ENCODE measurements around the gene SAXO1. TPM values are rescaled to one million over a fixed set of nuclear protein-coding genes. Genes with fewer than 3 reads are reported as not detected.

SAXO1 gene
- total and polyA plus RNA-seq, 2 experiments from 2014 or later = 0.02 TPM; not detected in 1

- no peak overlapping the region for H3K4me2 ChIP-seq
- no peaks in the 10 kb centered on the region for H3K9me2 ChIP-seq (ENCODE audit: insufficient read depth)
- no peaks in the 10 kb centered on the region for H4K20me1 ChIP-seq (replicated peaks; ENCODE audit: insufficient read depth)
- no peaks in the 10 kb centered on the region for H3K79me2 ChIP-seq (replicated peaks; ENCODE audit: insufficient read depth)
- Mint-ChIP-seq H3K27ac (no peak overlapping the region), H3K36me3 (ENCODE audit: low read depth) (no peaks in the 10 kb centered on the region), H3K9me3 (no peaks in the 10 kb centered on the region; the same call in 2 of the 3 replicates), H3K27me3 (ENCODE audit: insufficient read depth, low read depth, poor library complexity) (peaks cover 6% of the 10 kb centered on the region), H3K4me3 (no peak overlapping the region), H3K4me1 (0 out of 3 replicates have a peak, but pooled peaks cover 3% of the 10 kb centered on the region)
- H3K4me1 ChIP-seq (ENCODE audit: insufficient read depth) = no peaks in the 10 kb centered on the region
- no peaks in the 10 kb centered on the region for H3K27me3 ChIP-seq (ENCODE audit: insufficient read depth)
- H3F3A ChIP-seq (replicated peaks; ENCODE audit: low read depth) = no peaks in the 10 kb centered on the region
- H3K36me3 ChIP-seq (ENCODE audit: insufficient read depth) = no peaks in the 10 kb centered on the region
- ATAC-seq (no peak), DNase-seq (ENCODE audit: low spot score) (no peak)
- H3K27ac ChIP-seq (ENCODE audit: low read depth) = no peak overlapping the region
- no peak overlapping the region for H3K4me3 ChIP-seq
- no peak for TF ChIP-seq EZH2phosphoT487 (IDR thresholded peaks at IDR 0.05; ENCODE audit: unreplicated experiment)
- TF ChIP-seq ZNF331 (CRISPR knock-in tag; IDR thresholded peaks at IDR 0.05; ENCODE audit: low read depth) = no peak
- TF ChIP-seq CTCF (conservative IDR thresholded peaks at IDR 0.05; ENCODE audit: low read depth in 2 of 2) = no peak
- TF ChIP-seq JUNB (IDR thresholded peaks at IDR 0.05; ENCODE audit: unreplicated experiment) = no peak
- TF ChIP-seq, protein P1, sequence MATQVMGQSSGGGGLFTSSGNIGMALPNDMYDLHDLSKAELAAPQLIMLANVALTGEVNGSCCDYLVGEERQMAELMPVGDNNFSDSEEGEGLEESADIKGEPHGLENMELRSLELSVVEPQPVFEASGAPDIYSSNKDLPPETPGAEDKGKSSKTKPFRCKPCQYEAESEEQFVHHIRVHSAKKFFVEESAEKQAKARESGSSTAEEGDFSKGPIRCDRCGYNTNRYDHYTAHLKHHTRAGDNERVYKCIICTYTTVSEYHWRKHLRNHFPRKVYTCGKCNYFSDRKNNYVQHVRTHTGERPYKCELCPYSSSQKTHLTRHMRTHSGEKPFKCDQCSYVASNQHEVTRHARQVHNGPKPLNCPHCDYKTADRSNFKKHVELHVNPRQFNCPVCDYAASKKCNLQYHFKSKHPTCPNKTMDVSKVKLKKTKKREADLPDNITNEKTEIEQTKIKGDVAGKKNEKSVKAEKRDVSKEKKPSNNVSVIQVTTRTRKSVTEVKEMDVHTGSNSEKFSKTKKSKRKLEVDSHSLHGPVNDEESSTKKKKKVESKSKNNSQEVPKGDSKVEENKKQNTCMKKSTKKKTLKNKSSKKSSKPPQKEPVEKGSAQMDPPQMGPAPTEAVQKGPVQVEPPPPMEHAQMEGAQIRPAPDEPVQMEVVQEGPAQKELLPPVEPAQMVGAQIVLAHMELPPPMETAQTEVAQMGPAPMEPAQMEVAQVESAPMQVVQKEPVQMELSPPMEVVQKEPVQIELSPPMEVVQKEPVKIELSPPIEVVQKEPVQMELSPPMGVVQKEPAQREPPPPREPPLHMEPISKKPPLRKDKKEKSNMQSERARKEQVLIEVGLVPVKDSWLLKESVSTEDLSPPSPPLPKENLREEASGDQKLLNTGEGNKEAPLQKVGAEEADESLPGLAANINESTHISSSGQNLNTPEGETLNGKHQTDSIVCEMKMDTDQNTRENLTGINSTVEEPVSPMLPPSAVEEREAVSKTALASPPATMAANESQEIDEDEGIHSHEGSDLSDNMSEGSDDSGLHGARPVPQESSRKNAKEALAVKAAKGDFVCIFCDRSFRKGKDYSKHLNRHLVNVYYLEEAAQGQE (IDR thresholded peaks at IDR 0.05; ENCODE audit: unreplicated experiment) = no peak
- no peak for TF ChIP-seq CREB1 (CRISPR knock-in tag; IDR thresholded peaks at IDR 0.05; ENCODE audit: low read depth)
- no peak for TF ChIP-seq ETS1 (IDR thresholded peaks at IDR 0.05)
- no peak for TF ChIP-seq ZNF114 (CRISPR knock-in tag; IDR thresholded peaks at IDR 0.05)
- H2AFZ ChIP-seq = no peak overlapping the region
Observed at GRCh38 chr9:18923671-18924430, 109.2 kb downstream of the SAXO1 start.

Data from GM23338 (cell line).